GM12891 (cell line): ENCODE measurements around the gene PRDM16.

Experiments used
- PAX5 ChIP-seq: IDR thresholded peaks from 2 replicates; pipeline ENCODE4 v1.6.1; 2011; ENCODE audit warnings: low read length, moderate library complexity, mild to moderate bottlenecking; ENCODE audit not compliant: insufficient read depth, severe bottlenecking
- POLR2A ChIP-seq: IDR thresholded peaks from 2 replicates; pipeline ENCODE4 v1.6.1; 2011; ENCODE audit warnings: low read depth, low read length, control low read depth
- POLR2AphosphoS5 ChIP-seq: IDR thresholded peaks from 2 replicates; pipeline ENCODE4 v1.6.1; 2011; ENCODE audit warnings: low read depth, low read length, control low read depth
- TAF1 ChIP-seq: IDR thresholded peaks from 2 replicates; pipeline ENCODE4 v1.6.1; 2011; ENCODE audit warnings: low read depth, low read length, control low read depth

GRCh38 chr1:3124246-3124645, 55.2 kb downstream of the PRDM16 start:
- no peak for TF ChIP-seq POLR2AphosphoS5
- no peak for TF ChIP-seq TAF1
- no peak for TF ChIP-seq POLR2A
- no peak for TF ChIP-seq PAX5
